ENCODE measurements around the gene DAGLB. TPM values are rescaled to one million over a fixed set of nuclear protein-coding genes. Genes with fewer than 3 reads are reported as not detected.

The DAGLB gene, protein sequence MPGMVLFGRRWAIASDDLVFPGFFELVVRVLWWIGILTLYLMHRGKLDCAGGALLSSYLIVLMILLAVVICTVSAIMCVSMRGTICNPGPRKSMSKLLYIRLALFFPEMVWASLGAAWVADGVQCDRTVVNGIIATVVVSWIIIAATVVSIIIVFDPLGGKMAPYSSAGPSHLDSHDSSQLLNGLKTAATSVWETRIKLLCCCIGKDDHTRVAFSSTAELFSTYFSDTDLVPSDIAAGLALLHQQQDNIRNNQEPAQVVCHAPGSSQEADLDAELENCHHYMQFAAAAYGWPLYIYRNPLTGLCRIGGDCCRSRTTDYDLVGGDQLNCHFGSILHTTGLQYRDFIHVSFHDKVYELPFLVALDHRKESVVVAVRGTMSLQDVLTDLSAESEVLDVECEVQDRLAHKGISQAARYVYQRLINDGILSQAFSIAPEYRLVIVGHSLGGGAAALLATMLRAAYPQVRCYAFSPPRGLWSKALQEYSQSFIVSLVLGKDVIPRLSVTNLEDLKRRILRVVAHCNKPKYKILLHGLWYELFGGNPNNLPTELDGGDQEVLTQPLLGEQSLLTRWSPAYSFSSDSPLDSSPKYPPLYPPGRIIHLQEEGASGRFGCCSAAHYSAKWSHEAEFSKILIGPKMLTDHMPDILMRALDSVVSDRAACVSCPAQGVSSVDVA
- 10 to 100 TPM in 1 of 6 donors, 1 to 10 TPM in 5; 6.4 to 19.3 (median 7.2) TPM for polyA plus RNA-seq (ENCODE audit: low read depth in 6 of 6)

DNA sequence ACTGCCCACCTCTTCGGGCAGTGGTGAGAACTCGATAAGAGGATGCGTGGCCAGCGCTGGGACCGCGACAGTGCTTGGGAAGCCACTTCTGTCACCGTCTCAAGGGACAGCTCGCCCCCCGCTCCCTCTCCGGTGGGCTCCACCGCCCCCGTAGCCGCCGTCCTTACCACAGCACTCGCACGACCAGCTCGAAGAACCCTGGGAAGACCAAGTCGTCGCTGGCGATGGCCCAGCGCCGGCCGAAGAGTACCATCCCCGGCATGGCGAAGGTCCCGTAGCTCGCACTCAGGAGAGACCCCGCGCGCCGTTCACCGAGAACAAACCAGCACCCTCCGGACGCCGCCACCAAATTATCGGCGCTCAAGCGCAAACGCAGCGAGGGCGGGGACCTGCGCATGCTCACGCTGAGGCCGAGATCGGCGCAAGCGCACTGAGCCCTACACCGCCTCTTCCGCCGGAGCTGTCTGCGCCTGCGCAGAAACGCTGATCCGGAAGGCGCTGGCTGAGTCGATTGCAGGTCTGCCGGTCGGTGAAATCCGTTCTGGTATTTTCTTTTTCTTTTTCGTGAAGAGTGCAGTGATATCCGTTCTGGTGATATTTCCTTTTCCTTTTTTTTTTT, at the start of gene DAGLB:
Gene DAGLB (minus strand): TSS at position 374 of the 619 bp plus-strand sequence. CDS start 112 bp downstream, at position 262.
- DNase-seq: peak; percentile 94
- ATAC-seq (ENCODE audit: low read depth in 2 of 2): peak; percentile 85 to 87
- no peaks in the 10 kb centered on the region for H3K9me3 Mint-ChIP-seq
- H3K4me1 Mint-ChIP-seq: peaks cover 22 to 34% (median 27%) of the 10 kb centered on the region in 3 donors
- peak within 1 kb of the TSS; percentile 92 to 99 (median 96) for H3K4me3 Mint-ChIP-seq
- H3K27me3 Mint-ChIP-seq: no peaks in the 10 kb centered on the region
- H3K36me3 Mint-ChIP-seq: peaks cover 5% of the 10 kb centered on the region in 2 donors
- H3K27ac Mint-ChIP-seq: peak within 1 kb of the TSS; percentile 89 to 96 (median 94)

DNA sequence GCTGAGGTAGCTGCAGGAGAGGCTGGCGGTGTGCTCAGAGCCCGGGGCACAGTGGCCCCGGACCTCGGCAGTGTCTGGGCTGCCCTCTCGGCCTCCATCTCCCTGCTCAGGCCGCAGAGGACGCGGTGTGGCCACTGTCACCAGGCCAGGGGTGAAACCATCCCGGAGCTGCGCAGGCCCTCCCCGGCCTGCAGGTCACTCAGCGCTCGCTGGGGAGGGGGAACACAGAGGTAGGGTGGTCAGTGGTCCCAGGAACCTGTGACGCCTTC, 49.8 kb upstream of the DAGLB start:
- no peak overlapping the region for H3K27ac Mint-ChIP-seq
- DNase-seq (no peak), ATAC-seq (ENCODE audit: low read depth in 2 of 2) (no peak)
- no peaks in the 10 kb centered on the region for H3K27me3 Mint-ChIP-seq
- no peaks in the 10 kb centered on the region for H3K9me3 Mint-ChIP-seq
- H3K4me1 Mint-ChIP-seq: no peaks in the 10 kb centered on the region
- H3K4me3 Mint-ChIP-seq: no peak overlapping the region
- H3K36me3 Mint-ChIP-seq: no peaks in the 10 kb centered on the region

- no peaks in the 10 kb centered on the region for H3K9me3 Mint-ChIP-seq
- no peaks in the 10 kb centered on the region for H3K4me1 Mint-ChIP-seq
- no peaks in the 10 kb centered on the region for H3K27me3 Mint-ChIP-seq
- no peaks in the 10 kb centered on the region for H3K36me3 Mint-ChIP-seq
- H3K27ac Mint-ChIP-seq: no peak overlapping the region
- no peak for DNase-seq
- no peak overlapping the region for H3K4me3 Mint-ChIP-seq
- no peak for ATAC-seq (ENCODE audit: low read depth in 2 of 2)
Observed at GRCh38 chr7:6496842-6497636, 49.3 kb upstream of the DAGLB start.

DNA sequence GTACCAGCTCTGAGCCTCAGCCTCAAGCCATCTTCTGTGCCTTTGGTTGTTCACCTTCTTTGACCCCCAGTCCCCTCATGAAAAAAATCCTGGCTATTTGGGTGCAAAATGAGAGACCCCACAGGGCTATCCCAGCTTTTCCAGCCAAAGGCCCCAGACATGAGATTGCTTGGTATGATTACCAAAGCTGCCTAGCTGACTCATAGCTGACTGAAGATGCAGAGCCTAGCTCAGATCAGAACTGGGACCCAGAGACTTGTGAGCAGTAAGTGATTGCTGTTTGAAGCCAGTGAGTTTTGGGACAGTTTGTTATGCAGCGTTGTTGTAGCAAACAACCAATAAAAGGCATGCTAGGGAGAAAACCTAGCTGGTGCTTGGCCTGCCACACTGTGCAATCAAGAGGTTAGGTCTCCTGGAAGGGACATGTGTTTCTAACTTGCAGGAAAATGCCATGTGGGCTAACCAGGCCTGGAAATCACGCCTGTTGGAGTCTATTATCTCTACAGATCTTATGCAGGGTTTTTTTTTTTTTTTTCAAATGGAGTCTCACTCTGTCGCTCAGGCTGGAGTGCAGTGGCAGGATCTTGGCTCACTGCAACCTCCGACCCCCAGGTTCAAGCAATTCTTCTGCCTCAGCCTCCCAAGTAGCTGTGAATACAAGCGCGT, 48.0 kb upstream of the DAGLB start:
- ATAC-seq (ENCODE audit: low read depth in 2 of 2) (no peak), DNase-seq (no peak)
- Mint-ChIP-seq H3K4me1 (no peaks in the 10 kb centered on the region), H3K27me3 (no peaks in the 10 kb centered on the region), H3K9me3 (peaks cover 0 to 2% (median 0%) of the 10 kb centered on the region in 7 donors), H3K36me3 (no peaks in the 10 kb centered on the region), H3K27ac (no peak overlapping the region), H3K4me3 (no peak overlapping the region)

GRCh38 chr7:6494365-6494764, 46.6 kb upstream of the DAGLB start:
- Mint-ChIP-seq H3K4me1 (no peaks in the 10 kb centered on the region), H3K27ac (no peak overlapping the region), H3K9me3 (peaks cover 0 to 2% (median 0%) of the 10 kb centered on the region in 7 donors), H3K4me3 (no peak overlapping the region), H3K27me3 (no peaks in the 10 kb centered on the region), H3K36me3 (no peaks in the 10 kb centered on the region)
- ATAC-seq (ENCODE audit: low read depth in 2 of 2) (no peak), DNase-seq (no peak)

DNA sequence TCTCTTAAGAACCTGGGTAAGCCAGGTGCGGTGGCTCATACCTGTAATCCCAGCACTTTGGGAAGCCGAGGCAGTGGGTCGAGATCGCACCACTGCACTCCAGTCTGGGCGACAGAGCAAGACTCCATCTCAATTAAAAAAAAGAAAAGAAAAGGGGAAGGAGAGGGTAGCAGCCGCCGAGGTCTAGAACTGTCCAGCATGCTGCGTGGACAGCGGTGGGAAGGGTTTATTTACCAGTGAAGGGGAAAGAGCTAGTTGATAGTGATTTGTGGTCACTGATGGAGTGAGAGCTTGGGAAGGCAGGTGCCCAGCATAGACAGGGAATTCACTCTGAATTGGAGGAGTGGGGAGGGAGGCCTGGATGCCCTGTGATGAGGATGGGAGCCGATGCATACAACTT, 43.4 kb upstream of the DAGLB start:
- Mint-ChIP-seq H3K36me3 (no peaks in the 10 kb centered on the region), H3K4me3 (no peak overlapping the region), H3K9me3 (peaks cover 0 to 2% (median 0%) of the 10 kb centered on the region in 7 donors), H3K27ac (peak overlapping the region in 1 of 6 donors; percentile 82), H3K27me3 (no peaks in the 10 kb centered on the region), H3K4me1 (no peaks in the 10 kb centered on the region)
- ATAC-seq (ENCODE audit: low read depth in 2 of 2) (no peak), DNase-seq (no peak)

GRCh38 chr7:6489612-6490011, 41.9 kb upstream of the DAGLB start:
- peaks cover 0 to 2% (median 0%) of the 10 kb centered on the region in 7 donors for H3K9me3 Mint-ChIP-seq
- no peak for DNase-seq
- ATAC-seq (ENCODE audit: low read depth in 2 of 2): peak in 1 of 2 donors; percentile 25
- no peaks in the 10 kb centered on the region for H3K36me3 Mint-ChIP-seq
- H3K27me3 Mint-ChIP-seq: no peaks in the 10 kb centered on the region
- H3K4me1 Mint-ChIP-seq: peaks cover under 1 to 5% (median 1%) of the 10 kb centered on the region in 3 donors
- no peak overlapping the region for H3K4me3 Mint-ChIP-seq
- no peak overlapping the region for H3K27ac Mint-ChIP-seq

DNA sequence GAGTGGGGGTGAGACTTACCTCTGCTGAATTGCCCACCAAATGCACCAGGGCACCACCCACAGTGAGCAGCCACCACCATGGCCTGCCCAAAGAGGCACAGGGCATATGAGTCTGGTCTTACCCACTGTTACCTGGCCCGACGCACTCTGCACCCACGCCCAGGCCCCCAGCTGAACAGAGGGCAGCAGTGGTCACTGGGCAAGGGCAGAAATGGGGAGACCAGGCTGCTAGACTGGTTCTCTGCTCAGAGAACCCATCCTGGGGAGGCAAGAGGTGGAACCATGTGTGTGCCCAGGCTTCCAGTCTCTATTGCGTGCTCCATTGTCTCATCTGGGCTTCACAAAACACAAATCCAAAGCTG, 39.4 kb upstream of the DAGLB start:
- Mint-ChIP-seq H3K4me3 (peak overlapping the region in 2 of 8 donors; percentile 25 to 68), H3K9me3 (peaks cover 0 to 2% (median 0%) of the 10 kb centered on the region in 7 donors), H3K27me3 (no peaks in the 10 kb centered on the region), H3K27ac (no peak overlapping the region), H3K36me3 (no peaks in the 10 kb centered on the region), H3K4me1 (peaks cover 7 to 19% (median 11%) of the 10 kb centered on the region in 3 donors)
- ATAC-seq (ENCODE audit: low read depth in 2 of 2) (no peak), DNase-seq (no peak)

- no peak overlapping the region for H3K27ac Mint-ChIP-seq
- H3K4me3 Mint-ChIP-seq: peak overlapping the region in 2 of 8 donors; percentile 40 to 41
- ATAC-seq (ENCODE audit: low read depth in 2 of 2): no peak
- no peaks in the 10 kb centered on the region for H3K36me3 Mint-ChIP-seq
- peaks cover 7 to 23% (median 12%) of the 10 kb centered on the region in 3 donors for H3K4me1 Mint-ChIP-seq
- no peak for DNase-seq
- peaks cover 0 to 2% (median 0%) of the 10 kb centered on the region in 7 donors for H3K9me3 Mint-ChIP-seq
- no peaks in the 10 kb centered on the region for H3K27me3 Mint-ChIP-seq
Observed at GRCh38 chr7:6486438-6487183, 38.9 kb upstream of the DAGLB start.

DNA sequence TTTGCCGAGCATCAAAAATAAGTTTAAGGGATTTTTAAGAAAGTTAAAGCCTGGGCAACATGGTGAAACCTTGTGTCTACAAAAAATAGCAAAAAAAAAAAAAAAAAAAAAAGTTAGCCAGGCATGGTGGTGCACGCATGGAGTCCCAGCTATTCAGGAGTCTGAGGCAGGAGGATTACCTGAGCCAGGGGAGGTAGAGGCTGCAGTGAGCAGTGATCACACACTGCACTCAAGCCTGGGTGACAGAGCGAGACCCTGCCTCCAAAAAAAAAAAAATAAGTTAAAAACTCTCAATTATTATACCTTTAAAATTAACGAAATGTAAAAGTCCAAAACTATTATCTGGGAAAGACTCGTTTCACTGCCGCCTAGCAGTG, 35.0 kb upstream of the DAGLB start:
- Mint-ChIP-seq H3K4me3 (peak overlapping the region; percentile 86 to 98 (median 96)), H3K36me3 (no peaks in the 10 kb centered on the region), H3K4me1 (peaks cover 24 to 59% (median 38%) of the 10 kb centered on the region in 3 donors), H3K27ac (peak overlapping the region in 5 of 6 donors; percentile 49 to 96 (median 92)), H3K27me3 (no peaks in the 10 kb centered on the region), H3K9me3 (no peaks in the 10 kb centered on the region)
- ATAC-seq (ENCODE audit: low read depth in 2 of 2) (no peak), DNase-seq (no peak)

GRCh38 chr7:6482307-6482706, 34.6 kb upstream of the DAGLB start:
- peaks cover 24 to 64% (median 42%) of the 10 kb centered on the region in 3 donors for H3K4me1 Mint-ChIP-seq
- H3K9me3 Mint-ChIP-seq: no peaks in the 10 kb centered on the region
- no peak overlapping the region for H3K27ac Mint-ChIP-seq
- no peaks in the 10 kb centered on the region for H3K27me3 Mint-ChIP-seq
- H3K36me3 Mint-ChIP-seq: no peaks in the 10 kb centered on the region
- ATAC-seq (ENCODE audit: low read depth in 2 of 2) (no peak), DNase-seq (no peak)
- H3K4me3 Mint-ChIP-seq: peak overlapping the region; percentile 86 to 98 (median 96)

- H3K27ac Mint-ChIP-seq: peak overlapping the region in 1 of 6 donors; percentile 35
Observed at GRCh38 chr7:6481445-6481844, 33.7 kb upstream of the DAGLB start.

More at GRCh38 chr7:6481445-6481844, 33.7 kb upstream of the DAGLB start:
- peak overlapping the region in 5 of 8 donors; percentile 16 to 73 (median 50) for H3K4me3 Mint-ChIP-seq
- peaks cover 24 to 72% (median 50%) of the 10 kb centered on the region in 3 donors for H3K4me1 Mint-ChIP-seq
- no peaks in the 10 kb centered on the region for H3K9me3 Mint-ChIP-seq
- no peaks in the 10 kb centered on the region for H3K27me3 Mint-ChIP-seq
- no peaks in the 10 kb centered on the region for H3K36me3 Mint-ChIP-seq
- no peak for DNase-seq
- ATAC-seq (ENCODE audit: low read depth in 2 of 2): no peak

Data from naive B cell (primary cell).